Hindlimb muscle (tissue), 1 donor: Measurements from ENCODE around the gene RUSF1. TPM values are rescaled to one million over a fixed set of nuclear protein-coding genes. Genes with fewer than 3 reads are reported as not detected.
"Not testable (repeated sequence)": the region's sequence is repeated elsewhere in the genome, so short reads cannot be mapped to it uniquely, and the experiment has no call there.

Experiments used
- DNase-seq: peaks from one replicate; pipeline ENCODE4 v3.0.0-alpha.2; 2013
- polyA plus RNA-seq: library from polyadenylated mRNA; unstranded; fragments of 120-200 nt; gene quantifications from one replicate; pipeline ENCODE4 v1.2.1, GENCODE V29; 2013; ENCODE audit not compliant: insufficient read length

The RUSF1 gene
- polyA plus RNA-seq, 1 donor = 48.4 TPM

- no peak for DNase-seq
These were observed 22.6 kb downstream of the RUSF1 start for GRCh38 chr16:31485571-31485970.

GRCh38 chr16:31484491-31485171 is 23.6 kb downstream of the RUSF1 start:
- DNase-seq = no peak

GRCh38 chr16:31484048-31484447 is 24.1 kb downstream of the RUSF1 start:
- DNase-seq = not testable (repeated sequence)

GRCh38 chr16:31483081-31483480 is 25.1 kb downstream of the RUSF1 start, which contains the start of gene SLC5A2:
Gene SLC5A2 (plus strand): TSS chr16:31483123. CDS start chr16:31483137, 14 bp downstream.
- DNase-seq = no peak

GRCh38 chr16:31480851-31481536 is 27.2 kb downstream of the RUSF1 start:
- no peak for DNase-seq

- DNase-seq = no peak
These were observed 28.4 kb downstream of the RUSF1 start for GRCh38 chr16:31479751-31480150.

GRCh38 chr16:31478956-31479355 is 29.2 kb downstream of the RUSF1 start:
- DNase-seq = no peak

GRCh38 chr16:31477220-31478216 is 30.7 kb downstream of the RUSF1 start:
- no peak for DNase-seq

- no peak for DNase-seq
These were observed 31.6 kb downstream of the RUSF1 start for GRCh38 chr16:31476303-31477219.

GRCh38 chr16:31475946-31476302 is 32.3 kb downstream of the RUSF1 start:
- no peak for DNase-seq

- DNase-seq = no peak
These were observed 33.1 kb downstream of the RUSF1 start for GRCh38 chr16:31474773-31475738.

- no peak for DNase-seq
These were observed 33.9 kb downstream of the RUSF1 start for GRCh38 chr16:31474173-31474714.

- no peak for DNase-seq
These were observed 34.8 kb downstream of the RUSF1 start for GRCh38 chr16:31473264-31473984.

- peak; percentile 78 for DNase-seq
These were observed 35.4 kb downstream of the RUSF1 start for GRCh38 chr16:31472709-31473203.

GRCh38 chr16:31471875-31472708 is 36.1 kb downstream of the RUSF1 start, which contains the start of gene TGFB1I1:
Gene TGFB1I1 (plus strand): TSS chr16:31472152. CDS start chr16:31472189, 37 bp downstream.
- DNase-seq = peak; percentile 79

- no peak for DNase-seq
These were observed 36.8 kb downstream of the RUSF1 start for GRCh38 chr16:31471241-31471874.

- DNase-seq = no peak
These were observed 37.6 kb downstream of the RUSF1 start for GRCh38 chr16:31470615-31471014.

GRCh38 chr16:31467858-31468257 is 40.3 kb downstream of the RUSF1 start:
- no peak for DNase-seq
